SK-N-SH (cell line): ENCODE results near the gene RABL6. TPM values are rescaled to one million over a fixed set of nuclear protein-coding genes. Genes with fewer than 3 reads are reported as not detected.

ENCODE experiments used
- CTCF ChIA-PET: fragments of 300-600, 350-600 bp; formaldehyde crosslinking; extraction: SDS; loops from one replicate; lab custom pipeline; 2021; lab: Yijun Ruan, JAX
- POLR2A ChIA-PET: fragments of 350-600 bp; sonication (Branson Sonifier 250); formaldehyde crosslinking; extraction: SDS; loops from one replicate; lab custom pipeline; 2020; ENCODE audit warnings: antibody characterized with exemption, inconsistent platforms; lab: Yijun Ruan, JAX
- DNase-seq: peaks from one replicate; pipeline ENCODE4 v3.0.0; 2012
- H2AFZ ChIP-seq: fragments of 200-600 bp; sonication (generic); 2 replicates; pipeline ENCODE4 v1.8.1; 2016; ENCODE audit warnings: antibody characterized with exemption, mild to moderate bottlenecking, low read depth
- H3F3A ChIP-seq: fragments of 200-600 bp; sonication (generic); replicated peaks from 2 replicates; pipeline ENCODE3; 2016; ENCODE audit warnings: antibody characterized with exemption, mild to moderate bottlenecking; ENCODE audit not compliant: insufficient read depth
- H3K27ac ChIP-seq, 2 experiments: fragments of 200-500 bp in 1 of 2; fragments of 200-600 bp in 1 of 2; sonication (Bioruptor generic) in 1 of 2; sonication (generic), shearing (Covaris generic) in 1 of 2; 2 replicates each; pipeline versions ENCODE4 v1.5.1 to v1.6.1; 2014 to 2016; ENCODE audit warnings: low read depth in 2 of 2, inconsistent platforms in 1 of 2, low read length in 1 of 2, mild to moderate bottlenecking in 1 of 2, mixed read lengths in 1 of 2
- H3K27me3 ChIP-seq: fragments of 200-600 bp; sonication (generic), shearing (Covaris generic); 2 replicates; pipeline ENCODE4 v1.6.1; 2016; ENCODE audit warnings: mixed run types; ENCODE audit not compliant: insufficient read depth
- H3K36me3 ChIP-seq, 2 experiments: fragments of 200-500 bp in 1 of 2; fragments of 200-600 bp in 1 of 2; sonication (Bioruptor generic) in 1 of 2; sonication (generic) in 1 of 2; replicated peaks in 1 of 2; 2 replicates each; pipeline versions ENCODE3 to v1.5.1; 2014 to 2016; ENCODE audit warnings: low read length in 1 of 2, mild to moderate bottlenecking in 1 of 2; ENCODE audit not compliant: insufficient read depth in 2 of 2, control insufficient read depth in 1 of 2
- H3K4me1 ChIP-seq, 2 experiments: fragments of 200-500 bp in 1 of 2; fragments of 200-600 bp in 1 of 2; sonication (Bioruptor generic) in 1 of 2; sonication (generic), shearing (Covaris generic) in 1 of 2; 2 replicates each; pipeline versions ENCODE4 v1.5.1 to v1.6.1; 2014 to 2016; ENCODE audit warnings: low read depth in 1 of 2, low read length in 1 of 2, mixed run types in 1 of 2; ENCODE audit not compliant: insufficient read depth in 2 of 2, control insufficient read depth in 1 of 2
- H3K4me2 ChIP-seq: fragments of 200-600 bp; sonication (generic), shearing (Covaris generic); 2 replicates; pipeline ENCODE4 v1.6.1; 2017; ENCODE audit warnings: mixed run types
- H3K4me3 ChIP-seq, 2 experiments: fragments of 200-500 bp in 1 of 2; fragments of 200-600 bp in 1 of 2; sonication (Bioruptor generic) in 1 of 2; sonication (generic), shearing (Covaris generic) in 1 of 2; 2 replicates each; pipeline versions ENCODE4 v1.5.1 to v1.8.1; 2014 to 2016; ENCODE audit warnings: low read depth in 2 of 2, inconsistent platforms in 1 of 2, low read length in 1 of 2, mild to moderate bottlenecking in 1 of 2, mixed read lengths in 1 of 2, moderate library complexity in 1 of 2
- H3K79me2 ChIP-seq: fragments of 200-600 bp; sonication (generic); 2 replicates; pipeline ENCODE4 v1.8.1; 2017; ENCODE audit warnings: mild to moderate bottlenecking; ENCODE audit not compliant: insufficient read depth
- H3K9ac ChIP-seq: fragments of 200-600 bp; sonication (generic); 2 replicates; pipeline ENCODE4 v1.6.1; 2017; ENCODE audit warnings: mixed run types
- H3K9me2 ChIP-seq: fragments of 200-600 bp; sonication (generic); 2 replicates; pipeline ENCODE4 v1.6.1; 2017; ENCODE audit warnings: mixed run types
- H3K9me3 ChIP-seq: fragments of 200-600 bp; sonication (generic); 2 replicates; pipeline ENCODE4 v1.6.1; 2017; ENCODE audit warnings: mixed run types, mild to moderate bottlenecking, moderate library complexity
- H4K20me1 ChIP-seq: fragments of 200-600 bp; sonication (generic); 2 replicates; pipeline ENCODE4 v1.6.1; 2017; ENCODE audit warnings: mild to moderate bottlenecking, mixed run types; ENCODE audit not compliant: insufficient read depth
- CHD2 ChIP-seq: fragments of 150-350 bp; IDR thresholded peaks from 2 replicates; pipeline ENCODE4 v1.6.1; 2018; ENCODE audit warnings: low read length; ENCODE audit not compliant: partially characterized antibody
- ELF1 ChIP-seq: IDR thresholded peaks from 2 replicates; pipeline ENCODE4 v1.4.0; 2012
- EP300 ChIP-seq, 2 experiments: IDR thresholded peaks; 2 replicates each; pipeline versions ENCODE4 v1.4.0 to v1.6.1; 2012; ENCODE audit warnings: borderline replicate concordance in 1 of 2, low read depth in 1 of 2, low read length in 1 of 2
- FOXJ3 ChIP-seq: sonication (generic); formaldehyde crosslinking; IDR thresholded peaks from 2 replicates; pipeline ENCODE4 v1.5.1; 2020; ENCODE audit warnings: mild to moderate bottlenecking, missing genetic modification reagents
- FOXM1 ChIP-seq: IDR thresholded peaks from 2 replicates; pipeline ENCODE4 v1.4.0; 2012; ENCODE audit warnings: low read depth, mild to moderate bottlenecking
- GATA2 ChIP-seq: sonication (generic); formaldehyde crosslinking; IDR thresholded peaks from 2 replicates; pipeline ENCODE4 v1.5.0; 2020; ENCODE audit warnings: mild to moderate bottlenecking, missing genetic modification reagents
- JUND ChIP-seq: IDR thresholded peaks from 2 replicates; pipeline ENCODE4 v1.4.0; 2012
- POLR2AphosphoS5 ChIP-seq: IDR thresholded peaks from 2 replicates; pipeline ENCODE4 v1.6.1; 2012; ENCODE audit warnings: low read depth, low read length
- RCOR1 ChIP-seq: fragments of 150-350 bp; IDR thresholded peaks from 2 replicates; pipeline ENCODE4 v1.6.1; 2017; ENCODE audit warnings: antibody characterized with exemption, low read length
- SIN3A ChIP-seq: IDR thresholded peaks from 2 replicates; pipeline ENCODE4 v1.6.1; 2012; ENCODE audit warnings: low read depth, mild to moderate bottlenecking, low read length, moderate library complexity, borderline replicate concordance
- SMC3 ChIP-seq: IDR thresholded peaks from 2 replicates; pipeline ENCODE4 v1.6.1; 2012; ENCODE audit warnings: low read depth, low read length, improper control_type of control experiment
- TAF1 ChIP-seq: IDR thresholded peaks from 2 replicates; pipeline ENCODE4 v1.6.1; 2012; ENCODE audit warnings: low read depth, mild to moderate bottlenecking, low read length, moderate library complexity, borderline replicate concordance
- TEAD4 ChIP-seq: IDR thresholded peaks from 2 replicates; pipeline ENCODE4 v1.4.0; 2012; ENCODE audit warnings: mild to moderate bottlenecking, borderline replicate concordance; ENCODE audit not compliant: insufficient read depth
- USF2 ChIP-seq: fragments of 150-350 bp; IDR thresholded peaks from 2 replicates; pipeline ENCODE4 v1.6.1; 2017; ENCODE audit warnings: antibody characterized with exemption, low read length, low read depth, borderline replicate concordance
- WGBS: methylation state at CpG from one replicate; pipeline ENCODE4 v1.1.6; 2017; ENCODE audit warnings: low lambda C conversion rate; 5-methylcytosine and 5-hydroxymethylcytosine counted together
- polyA plus RNA-seq, 3 experiments: library from polyadenylated mRNA; depleted of rRNA; stranded (reverse); fragments of >200 nt; gene quantifications; 2 replicates each; pipeline ENCODE4 v1.2.3, GENCODE V29; 2012
- TF ChIP-seq, protein P1 (sequence below): IDR thresholded peaks from 2 replicates; pipeline ENCODE4; 2012
- TF ChIP-seq, protein P2 (sequence below): fragments of 150-350 bp; IDR thresholded peaks from 2 replicates; pipeline ENCODE4 v1.6.1; 2016; ENCODE audit warnings: mild to moderate bottlenecking, low read depth, low read length

Gene RABL6
- polyA plus RNA-seq, 1 of the 3 experiments (the other 2 are of a cell fraction) = 43.6 TPM

DNA sequence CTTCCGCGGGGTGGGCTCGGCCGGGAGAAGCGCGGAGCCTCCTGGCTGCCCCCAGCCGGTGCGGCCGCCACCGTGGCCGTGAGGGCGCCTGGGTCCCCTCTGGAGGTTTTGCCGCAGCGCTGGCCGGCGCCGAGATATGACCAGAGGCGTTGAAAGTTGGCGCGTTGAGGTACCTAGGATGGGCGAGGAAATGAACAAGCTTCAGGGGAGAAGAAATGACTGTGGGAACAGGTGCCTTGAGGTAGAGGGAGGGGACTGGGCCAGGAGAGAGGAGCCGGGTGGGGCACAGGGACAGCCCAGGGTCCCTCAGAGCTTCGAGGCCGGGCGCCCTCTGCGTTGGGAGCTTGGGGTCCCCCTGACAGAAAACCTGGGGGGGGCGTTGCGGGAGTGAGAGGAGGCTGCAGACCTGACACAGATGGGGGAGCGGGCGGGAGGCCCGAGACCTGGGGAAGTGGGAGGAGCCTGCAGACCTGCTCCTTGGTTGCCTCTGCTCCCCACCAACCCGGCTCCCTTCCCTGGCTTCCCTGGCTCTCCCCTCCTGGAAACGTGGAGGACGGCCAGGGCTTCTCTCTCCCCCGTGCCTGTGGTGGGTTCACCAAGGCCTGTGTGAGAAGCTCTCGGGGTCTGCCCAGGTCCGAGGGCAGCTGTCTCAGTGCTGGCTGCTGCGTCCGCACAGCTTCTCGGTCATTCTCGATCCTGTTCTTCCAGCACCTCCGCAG is 14.2 kb downstream of the RABL6 start:
- Histone ChIP-seq H3K36me3 (peaks cover 8 to 28% of the 10 kb centered on the region in 2 experiments), H3K9me3 (no peaks in the 10 kb centered on the region), H3K27me3 (no peaks in the 10 kb centered on the region), H3K79me2 (peaks cover 41% of the 10 kb centered on the region), H3K4me3 (no peak overlapping the region), H3K9ac (no peak overlapping the region), H3K9me2 (no peaks in the 10 kb centered on the region), H2AFZ (no peak overlapping the region), H4K20me1 (peaks cover 19% of the 10 kb centered on the region; the same call in 1 of the 2 replicates), H3K4me2 (no peak overlapping the region), H3K4me1 (no peaks in the 10 kb centered on the region), H3K27ac (no peak overlapping the region), H3F3A (peaks cover 1% of the 10 kb centered on the region)
- ChIA-PET CTCF (interaction anchor here (1.0 kb wide), 1 partner anchor 53 kb away, joined by 3 read pairs; no protein-coding TSS in a partner anchor), POLR2A (no interaction called here)
- TF ChIP-seq, protein P1, sequence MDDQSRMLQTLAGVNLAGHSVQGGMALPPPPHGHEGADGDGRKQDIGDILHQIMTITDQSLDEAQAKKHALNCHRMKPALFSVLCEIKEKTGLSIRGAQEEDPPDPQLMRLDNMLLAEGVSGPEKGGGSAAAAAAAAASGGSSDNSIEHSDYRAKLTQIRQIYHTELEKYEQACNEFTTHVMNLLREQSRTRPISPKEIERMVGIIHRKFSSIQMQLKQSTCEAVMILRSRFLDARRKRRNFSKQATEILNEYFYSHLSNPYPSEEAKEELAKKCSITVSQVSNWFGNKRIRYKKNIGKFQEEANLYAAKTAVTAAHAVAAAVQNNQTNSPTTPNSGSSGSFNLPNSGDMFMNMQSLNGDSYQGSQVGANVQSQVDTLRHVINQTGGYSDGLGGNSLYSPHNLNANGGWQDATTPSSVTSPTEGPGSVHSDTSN = no peak
- TF ChIP-seq GATA2 (CRISPR knock-in tag) = no peak
- TF ChIP-seq SMC3 = no peak
- TF ChIP-seq EP300 (IDR thresholded peaks at IDR 0.05; ENCODE audit: borderline replicate concordance in 1 of 2, low read depth in 1 of 2, low read length in 1 of 2) = no peak
- TF ChIP-seq CHD2 = no peak
- no peak for TF ChIP-seq RCOR1
- TF ChIP-seq SIN3A = no peak
- TF ChIP-seq TEAD4 = no peak
- no peak for TF ChIP-seq FOXJ3 (CRISPR knock-in tag)
- TF ChIP-seq TAF1 = no peak
- TF ChIP-seq ELF1 = no peak
- TF ChIP-seq FOXM1 = no peak
- TF ChIP-seq, protein P2, sequence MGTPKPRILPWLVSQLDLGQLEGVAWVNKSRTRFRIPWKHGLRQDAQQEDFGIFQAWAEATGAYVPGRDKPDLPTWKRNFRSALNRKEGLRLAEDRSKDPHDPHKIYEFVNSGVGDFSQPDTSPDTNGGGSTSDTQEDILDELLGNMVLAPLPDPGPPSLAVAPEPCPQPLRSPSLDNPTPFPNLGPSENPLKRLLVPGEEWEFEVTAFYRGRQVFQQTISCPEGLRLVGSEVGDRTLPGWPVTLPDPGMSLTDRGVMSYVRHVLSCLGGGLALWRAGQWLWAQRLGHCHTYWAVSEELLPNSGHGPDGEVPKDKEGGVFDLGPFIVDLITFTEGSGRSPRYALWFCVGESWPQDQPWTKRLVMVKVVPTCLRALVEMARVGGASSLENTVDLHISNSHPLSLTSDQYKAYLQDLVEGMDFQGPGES = no peak
- no peak for TF ChIP-seq USF2
- TF ChIP-seq POLR2AphosphoS5 = no peak
- no peak for TF ChIP-seq JUND
- DNase-seq = no peak
- 96% methylated on average over 36 of the region's 42 CpGs for WGBS
